ENCODE results near the gene MYO15A. TPM values are rescaled to one million over a fixed set of nuclear protein-coding genes. Genes with fewer than 3 reads are reported as not detected.
A peak's percentile ranks its signal among the peaks of the same experiment; 100 is the strongest.

MYO15A gene
- total and polyA plus RNA-seq, 2 donors (not counting 1 experiment from before 2014, with no cell fraction given), result 0.42 to 2.0 TPM

DNA sequence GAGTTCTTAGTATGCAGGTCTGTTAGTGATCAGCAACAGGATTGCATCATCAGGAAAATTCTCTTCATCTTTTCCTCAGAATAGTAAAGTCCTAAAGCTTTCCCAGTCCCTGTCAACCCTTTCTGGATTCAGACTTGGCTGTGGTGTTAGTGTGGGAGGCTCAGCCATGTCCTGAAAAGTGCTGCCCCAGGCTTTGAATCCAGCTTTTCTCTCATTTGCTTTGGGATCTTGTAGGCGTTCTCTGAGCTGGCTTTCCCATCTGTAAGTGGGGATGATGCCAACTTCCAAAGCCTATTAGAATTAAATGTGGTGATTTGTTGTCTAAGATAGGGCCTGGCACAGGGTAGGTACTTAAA, 78.0 kb downstream of the MYO15A start:
- H3K9me3 ChIP-seq (ENCODE audit: control insufficient read depth, insufficient read depth, low read depth, low read length), result no peaks in the 10 kb centered on the region
- H3K36me3 ChIP-seq (ENCODE audit: control insufficient read depth, insufficient read depth, low read length), result peaks cover 4% of the 10 kb centered on the region
- peaks cover 2% of the 10 kb centered on the region for H4K20me1 ChIP-seq (ENCODE audit: control insufficient read depth, extremely low read depth, insufficient read depth, low read length)
- DNase-seq (ENCODE audit: low read depth in 2 of 2), result peak; percentile 44 to 55
- H3K4me3 ChIP-seq (replicated peaks in 1 of 4; ENCODE audit: control extremely low read depth in 1 of 4, insufficient read depth in 1 of 4, low read depth in 3 of 4, low read length in 4 of 4), result peak overlapping the region; percentile 59 to 87 (median 79)
- peak overlapping the region; percentile 28 for H3K9ac ChIP-seq (ENCODE audit: insufficient read depth, low read length)
- no peak for TF ChIP-seq EZH2 (IDR thresholded peaks at IDR 0.05; ENCODE audit: low read length, missing control alignments)
- TF ChIP-seq, protein P1, sequence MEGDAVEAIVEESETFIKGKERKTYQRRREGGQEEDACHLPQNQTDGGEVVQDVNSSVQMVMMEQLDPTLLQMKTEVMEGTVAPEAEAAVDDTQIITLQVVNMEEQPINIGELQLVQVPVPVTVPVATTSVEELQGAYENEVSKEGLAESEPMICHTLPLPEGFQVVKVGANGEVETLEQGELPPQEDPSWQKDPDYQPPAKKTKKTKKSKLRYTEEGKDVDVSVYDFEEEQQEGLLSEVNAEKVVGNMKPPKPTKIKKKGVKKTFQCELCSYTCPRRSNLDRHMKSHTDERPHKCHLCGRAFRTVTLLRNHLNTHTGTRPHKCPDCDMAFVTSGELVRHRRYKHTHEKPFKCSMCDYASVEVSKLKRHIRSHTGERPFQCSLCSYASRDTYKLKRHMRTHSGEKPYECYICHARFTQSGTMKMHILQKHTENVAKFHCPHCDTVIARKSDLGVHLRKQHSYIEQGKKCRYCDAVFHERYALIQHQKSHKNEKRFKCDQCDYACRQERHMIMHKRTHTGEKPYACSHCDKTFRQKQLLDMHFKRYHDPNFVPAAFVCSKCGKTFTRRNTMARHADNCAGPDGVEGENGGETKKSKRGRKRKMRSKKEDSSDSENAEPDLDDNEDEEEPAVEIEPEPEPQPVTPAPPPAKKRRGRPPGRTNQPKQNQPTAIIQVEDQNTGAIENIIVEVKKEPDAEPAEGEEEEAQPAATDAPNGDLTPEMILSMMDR (conservative IDR thresholded peaks at IDR 0.05 in 1 of 2, IDR thresholded peaks at IDR 0.05 in 1 of 2; ENCODE audit: low read depth in 1 of 2, low read length in 2 of 2), result no peak
- H3K27me3 ChIP-seq (ENCODE audit: control insufficient read depth, insufficient read depth, low read length), result no peaks in the 10 kb centered on the region
- H3K4me2 ChIP-seq (ENCODE audit: extremely low read depth, insufficient read depth, low read length), result peak overlapping the region; percentile 100
- peaks cover 76% of the 10 kb centered on the region for H3K79me2 ChIP-seq (ENCODE audit: control insufficient read depth, insufficient read depth, low read length)
- peak overlapping the region; percentile 97 for H3K27ac ChIP-seq (ENCODE audit: insufficient read depth, low read length)
- H3K4me1 ChIP-seq (ENCODE audit: control insufficient read depth, extremely low read depth, insufficient read depth, low read length), result peaks cover 22% of the 10 kb centered on the region
- no peak overlapping the region for H2AFZ ChIP-seq (ENCODE audit: low read length)

DNA sequence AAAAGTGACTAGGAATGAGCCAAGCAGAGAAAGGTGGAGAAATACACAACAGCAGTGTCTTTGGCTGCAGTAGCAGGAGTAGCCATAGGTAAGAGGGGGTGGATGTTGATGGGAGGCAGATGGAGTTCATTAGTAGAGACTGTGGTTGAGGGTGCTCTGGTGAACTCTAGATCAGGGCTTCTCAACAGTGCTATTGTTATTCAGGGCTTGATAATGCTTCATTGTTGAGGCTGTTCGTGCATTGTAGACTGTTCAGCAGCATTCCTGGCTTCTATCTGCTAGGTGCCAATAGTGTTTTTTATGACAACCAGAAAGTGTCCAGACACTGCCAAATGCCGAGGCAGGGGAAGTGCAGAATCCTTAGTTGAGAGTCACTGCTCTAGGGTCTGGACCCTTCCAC, 78.7 kb downstream of the MYO15A start:
- H3K9ac ChIP-seq (ENCODE audit: insufficient read depth, low read length), result peak overlapping the region; percentile 28
- peak overlapping the region; percentile 97 for H3K27ac ChIP-seq (ENCODE audit: insufficient read depth, low read length)
- peaks cover 19% of the 10 kb centered on the region for H3K4me1 ChIP-seq (ENCODE audit: control insufficient read depth, extremely low read depth, insufficient read depth, low read length)
- peaks cover 4% of the 10 kb centered on the region for H3K36me3 ChIP-seq (ENCODE audit: control insufficient read depth, insufficient read depth, low read length)
- H3K4me2 ChIP-seq (ENCODE audit: extremely low read depth, insufficient read depth, low read length), result peak overlapping the region; percentile 100
- no peak overlapping the region for H2AFZ ChIP-seq (ENCODE audit: low read length)
- H3K4me3 ChIP-seq (replicated peaks in 1 of 4; ENCODE audit: control extremely low read depth in 1 of 4, insufficient read depth in 1 of 4, low read depth in 3 of 4, low read length in 4 of 4), result peak overlapping the region; percentile 59 to 87 (median 79)
- peaks cover 82% of the 10 kb centered on the region for H3K79me2 ChIP-seq (ENCODE audit: control insufficient read depth, insufficient read depth, low read length)
- no peak for TF ChIP-seq EZH2 (IDR thresholded peaks at IDR 0.05; ENCODE audit: low read length, missing control alignments)
- TF ChIP-seq, protein P1 (conservative IDR thresholded peaks at IDR 0.05 in 1 of 2, IDR thresholded peaks at IDR 0.05 in 1 of 2; ENCODE audit: low read depth in 1 of 2, low read length in 2 of 2), result no peak
- no peaks in the 10 kb centered on the region for H3K9me3 ChIP-seq (ENCODE audit: control insufficient read depth, insufficient read depth, low read depth, low read length)
- H3K27me3 ChIP-seq (ENCODE audit: control insufficient read depth, insufficient read depth, low read length), result no peaks in the 10 kb centered on the region
- peak in 1 of 2 donors; percentile 34 for DNase-seq (ENCODE audit: low read depth in 2 of 2)
- peaks cover 2% of the 10 kb centered on the region for H4K20me1 ChIP-seq (ENCODE audit: control insufficient read depth, extremely low read depth, insufficient read depth, low read length)

DNA sequence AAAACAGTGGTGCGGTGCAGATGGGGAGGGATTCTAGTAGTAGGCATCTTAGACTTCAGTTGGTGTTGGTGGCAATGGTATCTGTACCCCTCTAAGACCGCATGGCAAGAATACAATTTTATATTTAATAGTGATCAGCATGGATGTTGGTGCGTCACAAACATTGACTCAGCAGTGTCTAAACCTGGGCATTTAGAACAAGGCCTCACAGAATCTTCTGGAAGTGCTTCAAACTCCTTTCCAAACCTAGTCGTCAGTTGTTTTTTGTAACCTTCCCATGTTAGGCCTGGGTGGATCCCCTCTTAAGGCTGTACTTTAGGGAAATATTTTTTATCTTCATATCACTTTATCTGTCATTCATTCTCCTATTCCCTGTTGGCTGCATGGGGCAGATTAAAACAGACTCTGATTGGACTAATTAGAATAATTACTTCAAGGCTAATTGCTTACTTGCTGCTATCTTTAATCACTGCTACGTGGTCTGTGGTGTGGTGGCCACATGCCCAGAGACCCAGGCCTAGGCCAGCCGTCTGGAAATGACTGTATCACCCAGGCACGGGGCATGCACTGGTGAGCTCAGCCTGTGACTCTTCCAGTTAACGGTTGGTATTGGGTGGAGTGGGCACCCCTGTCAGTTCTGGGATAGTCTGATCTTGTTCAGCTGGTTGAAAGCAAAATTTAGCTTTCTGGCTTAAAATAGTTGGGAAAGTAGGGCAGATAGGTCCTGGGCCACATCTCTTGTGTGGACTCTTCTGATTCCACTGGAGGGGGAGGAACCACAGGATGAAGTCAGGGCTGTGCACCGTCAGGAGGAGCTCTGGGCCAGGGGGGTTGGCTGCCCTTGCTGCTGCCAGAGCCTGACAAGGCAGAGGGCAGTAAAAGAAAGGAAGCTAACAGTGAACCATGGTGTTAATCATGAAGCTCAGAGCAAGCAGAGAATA, 79.5 kb downstream of the MYO15A start:
- peaks cover 4% of the 10 kb centered on the region for H3K36me3 ChIP-seq (ENCODE audit: control insufficient read depth, insufficient read depth, low read length)
- no peak overlapping the region for H3K9ac ChIP-seq (ENCODE audit: insufficient read depth, low read length)
- H3K9me3 ChIP-seq (ENCODE audit: control insufficient read depth, insufficient read depth, low read depth, low read length), result no peaks in the 10 kb centered on the region
- H4K20me1 ChIP-seq (ENCODE audit: control insufficient read depth, extremely low read depth, insufficient read depth, low read length), result peaks cover 2% of the 10 kb centered on the region
- no peak overlapping the region for H2AFZ ChIP-seq (ENCODE audit: low read length)
- peak overlapping the region; percentile 97 for H3K27ac ChIP-seq (ENCODE audit: insufficient read depth, low read length)
- peaks cover 18% of the 10 kb centered on the region for H3K4me1 ChIP-seq (ENCODE audit: control insufficient read depth, extremely low read depth, insufficient read depth, low read length)
- no peak for TF ChIP-seq EZH2 (IDR thresholded peaks at IDR 0.05; ENCODE audit: low read length, missing control alignments)
- TF ChIP-seq, protein P1 (conservative IDR thresholded peaks at IDR 0.05 in 1 of 2, IDR thresholded peaks at IDR 0.05 in 1 of 2; ENCODE audit: low read depth in 1 of 2, low read length in 2 of 2), result no peak
- H3K4me3 ChIP-seq (replicated peaks in 1 of 4; ENCODE audit: control extremely low read depth in 1 of 4, insufficient read depth in 1 of 4, low read depth in 3 of 4, low read length in 4 of 4), result peak overlapping the region; percentile 59 to 87 (median 79)
- H3K4me2 ChIP-seq (ENCODE audit: extremely low read depth, insufficient read depth, low read length), result peak overlapping the region; percentile 100
- peaks cover 89% of the 10 kb centered on the region for H3K79me2 ChIP-seq (ENCODE audit: control insufficient read depth, insufficient read depth, low read length)
- peak; percentile 12 to 69 for DNase-seq (ENCODE audit: low read depth in 2 of 2)
- no peaks in the 10 kb centered on the region for H3K27me3 ChIP-seq (ENCODE audit: control insufficient read depth, insufficient read depth, low read length)
